Stimulated activated memory B cell treated with anti-CD40 and anti-IgM and Interleukin-4, amounts not matched to agents 10 μg/mL and 1 μg/mL and 100 μg/mL, for 72 hours (primary cell): Measurements from ENCODE around the gene CLK1.
A peak's percentile ranks its signal among the peaks of the same experiment; 100 is the strongest.

Source experiments
- ATAC-seq: fragments of 150-1000 bp; cut with Tn5 transposase; 2 replicates; pipeline ENCODE4 v1.10.0; 2021
- H3K27ac Mint-ChIP-seq: one replicate; pipeline ENCODE4 v1.8.0; 2022; ENCODE audit warnings: mild to moderate bottlenecking, mixed read lengths
- H3K27me3 Mint-ChIP-seq: one replicate; pipeline ENCODE4 v1.8.0; 2022; ENCODE audit warnings: mixed read lengths
- H3K36me3 Mint-ChIP-seq: one replicate; pipeline ENCODE4 v1.8.0; 2022; ENCODE audit warnings: mixed read lengths
- H3K4me1 Mint-ChIP-seq: one replicate; pipeline ENCODE4 v1.8.0; 2022; ENCODE audit warnings: mixed read lengths
- H3K4me3 Mint-ChIP-seq: one replicate; pipeline ENCODE4 v1.8.0; 2022; ENCODE audit warnings: mild to moderate bottlenecking, moderate library complexity, mixed read lengths
- H3K9me3 Mint-ChIP-seq: one replicate; pipeline ENCODE4 v1.8.0; 2022; ENCODE audit warnings: mixed read lengths

CLK1 gene

GRCh38 chr2:200862532-200863000, 1.9 kb downstream of the CLK1 start:
- Mint-ChIP-seq H3K4me3 (peak overlapping the region; percentile 88), H3K9me3 (no peaks in the 10 kb centered on the region), H3K27ac (peak overlapping the region; percentile 99), H3K36me3 (peaks cover 60% of the 10 kb centered on the region), H3K4me1 (peaks cover 46% of the 10 kb centered on the region), H3K27me3 (no peaks in the 10 kb centered on the region)
- no peak for ATAC-seq

- Mint-ChIP-seq H3K4me1 (peaks cover 53% of the 10 kb centered on the region), H3K27ac (peak overlapping the region; percentile 99), H3K36me3 (peaks cover 69% of the 10 kb centered on the region), H3K4me3 (peak overlapping the region; percentile 88), H3K9me3 (no peaks in the 10 kb centered on the region), H3K27me3 (no peaks in the 10 kb centered on the region)
- ATAC-seq: no peak
These were observed 2.8 kb downstream of the CLK1 start for GRCh38 chr2:200861617-200862155.

GRCh38 chr2:200860092-200860795, 4.2 kb downstream of the CLK1 start:
- H3K9me3 Mint-ChIP-seq: no peaks in the 10 kb centered on the region
- H3K4me1 Mint-ChIP-seq: peaks cover 53% of the 10 kb centered on the region
- no peaks in the 10 kb centered on the region for H3K27me3 Mint-ChIP-seq
- peak overlapping the region; percentile 69 for H3K4me3 Mint-ChIP-seq
- H3K36me3 Mint-ChIP-seq: peaks cover 74% of the 10 kb centered on the region
- H3K27ac Mint-ChIP-seq: no peak overlapping the region
- no peak for ATAC-seq

GRCh38 chr2:200856806-200857205, 7.7 kb downstream of the CLK1 start:
- ATAC-seq: no peak
- no peak overlapping the region for H3K4me3 Mint-ChIP-seq
- H3K4me1 Mint-ChIP-seq: peaks cover 44% of the 10 kb centered on the region
- H3K27me3 Mint-ChIP-seq: no peaks in the 10 kb centered on the region
- no peaks in the 10 kb centered on the region for H3K9me3 Mint-ChIP-seq
- H3K36me3 Mint-ChIP-seq: peaks cover 66% of the 10 kb centered on the region
- H3K27ac Mint-ChIP-seq: no peak overlapping the region

GRCh38 chr2:200852605-200853004, 11.9 kb downstream of the CLK1 start:
- no peak for ATAC-seq
- H3K27me3 Mint-ChIP-seq: no peaks in the 10 kb centered on the region
- H3K4me1 Mint-ChIP-seq: peaks cover 7% of the 10 kb centered on the region
- no peaks in the 10 kb centered on the region for H3K9me3 Mint-ChIP-seq
- H3K36me3 Mint-ChIP-seq: peaks cover 47% of the 10 kb centered on the region
- no peak overlapping the region for H3K4me3 Mint-ChIP-seq
- no peak overlapping the region for H3K27ac Mint-ChIP-seq

- H3K4me3 Mint-ChIP-seq: no peak overlapping the region
- H3K27me3 Mint-ChIP-seq: no peaks in the 10 kb centered on the region
- H3K36me3 Mint-ChIP-seq: peaks cover 37% of the 10 kb centered on the region
- no peaks in the 10 kb centered on the region for H3K9me3 Mint-ChIP-seq
- no peak for ATAC-seq
- no peaks in the 10 kb centered on the region for H3K4me1 Mint-ChIP-seq
- no peak overlapping the region for H3K27ac Mint-ChIP-seq
These were observed 12.8 kb downstream of the CLK1 start for GRCh38 chr2:200851398-200852248.

- Mint-ChIP-seq H3K36me3 (peaks cover 33% of the 10 kb centered on the region), H3K4me1 (no peaks in the 10 kb centered on the region), H3K4me3 (no peak overlapping the region), H3K9me3 (no peaks in the 10 kb centered on the region), H3K27ac (no peak overlapping the region), H3K27me3 (no peaks in the 10 kb centered on the region)
- ATAC-seq: no peak
These were observed 13.8 kb downstream of the CLK1 start for GRCh38 chr2:200850512-200851256.

- Mint-ChIP-seq H3K9me3 (no peaks in the 10 kb centered on the region), H3K36me3 (peaks cover 28% of the 10 kb centered on the region), H3K27ac (no peak overlapping the region), H3K4me1 (no peaks in the 10 kb centered on the region), H3K4me3 (no peak overlapping the region), H3K27me3 (no peaks in the 10 kb centered on the region)
- no peak for ATAC-seq
These were observed 16.5 kb downstream of the CLK1 start for GRCh38 chr2:200847939-200848338.

- no peak overlapping the region for H3K27ac Mint-ChIP-seq
- H3K27me3 Mint-ChIP-seq: no peaks in the 10 kb centered on the region
- no peak for ATAC-seq
- H3K9me3 Mint-ChIP-seq: no peaks in the 10 kb centered on the region
- no peaks in the 10 kb centered on the region for H3K4me1 Mint-ChIP-seq
- peaks cover 22% of the 10 kb centered on the region for H3K36me3 Mint-ChIP-seq
- no peak overlapping the region for H3K4me3 Mint-ChIP-seq
These were observed 17.2 kb downstream of the CLK1 start for GRCh38 chr2:200847269-200847668.

- Mint-ChIP-seq H3K27ac (no peak overlapping the region), H3K36me3 (peaks cover 7% of the 10 kb centered on the region), H3K9me3 (no peaks in the 10 kb centered on the region), H3K4me1 (no peaks in the 10 kb centered on the region), H3K27me3 (no peaks in the 10 kb centered on the region), H3K4me3 (no peak overlapping the region)
- no peak for ATAC-seq
These were observed 18.7 kb downstream of the CLK1 start for GRCh38 chr2:200845669-200846325.

- Mint-ChIP-seq H3K27me3 (no peaks in the 10 kb centered on the region), H3K9me3 (no peaks in the 10 kb centered on the region), H3K27ac (no peak overlapping the region), H3K4me1 (no peaks in the 10 kb centered on the region), H3K36me3 (peaks cover 1% of the 10 kb centered on the region), H3K4me3 (no peak overlapping the region)
- no peak for ATAC-seq
These were observed 19.3 kb downstream of the CLK1 start for GRCh38 chr2:200845194-200845593.

GRCh38 chr2:200843993-200844948, 20.2 kb downstream of the CLK1 start:
- H3K27me3 Mint-ChIP-seq: no peaks in the 10 kb centered on the region

GRCh38 chr2:200839513-200839912, 24.9 kb downstream of the CLK1 start:
- Mint-ChIP-seq H3K27me3 (no peaks in the 10 kb centered on the region), H3K4me1 (no peaks in the 10 kb centered on the region), H3K4me3 (no peak overlapping the region), H3K36me3 (no peaks in the 10 kb centered on the region), H3K9me3 (peaks cover 2% of the 10 kb centered on the region), H3K27ac (no peak overlapping the region)
- ATAC-seq: no peak

More at GRCh38 chr2:200843993-200844948, 20.2 kb downstream of the CLK1 start:
- Mint-ChIP-seq H3K4me1 (no peaks in the 10 kb centered on the region), H3K9me3 (no peaks in the 10 kb centered on the region), H3K27ac (no peak overlapping the region), H3K36me3 (no peaks in the 10 kb centered on the region), H3K4me3 (no peak overlapping the region)
- peak; percentile 14 for ATAC-seq

- Mint-ChIP-seq H3K4me1 (no peaks in the 10 kb centered on the region), H3K36me3 (peaks cover 1% of the 10 kb centered on the region), H3K9me3 (peaks cover 2% of the 10 kb centered on the region), H3K27ac (no peak overlapping the region), H3K4me3 (no peak overlapping the region), H3K27me3 (no peaks in the 10 kb centered on the region)
- ATAC-seq: no peak
These were observed 29.8 kb downstream of the CLK1 start for GRCh38 chr2:200834701-200835100.
